HG03439 (cell line): ENCODE data around the gene YOD1.

Source experiments
- ATAC-seq: cut with Tn5 transposase; IDR thresholded peaks from one replicate; pipeline ENCODE4 v1.9.1; 2021; ENCODE audit warnings: mild to moderate bottlenecking, moderate library complexity; ENCODE audit not compliant: unreplicated experiment

The YOD1 gene

DNA sequence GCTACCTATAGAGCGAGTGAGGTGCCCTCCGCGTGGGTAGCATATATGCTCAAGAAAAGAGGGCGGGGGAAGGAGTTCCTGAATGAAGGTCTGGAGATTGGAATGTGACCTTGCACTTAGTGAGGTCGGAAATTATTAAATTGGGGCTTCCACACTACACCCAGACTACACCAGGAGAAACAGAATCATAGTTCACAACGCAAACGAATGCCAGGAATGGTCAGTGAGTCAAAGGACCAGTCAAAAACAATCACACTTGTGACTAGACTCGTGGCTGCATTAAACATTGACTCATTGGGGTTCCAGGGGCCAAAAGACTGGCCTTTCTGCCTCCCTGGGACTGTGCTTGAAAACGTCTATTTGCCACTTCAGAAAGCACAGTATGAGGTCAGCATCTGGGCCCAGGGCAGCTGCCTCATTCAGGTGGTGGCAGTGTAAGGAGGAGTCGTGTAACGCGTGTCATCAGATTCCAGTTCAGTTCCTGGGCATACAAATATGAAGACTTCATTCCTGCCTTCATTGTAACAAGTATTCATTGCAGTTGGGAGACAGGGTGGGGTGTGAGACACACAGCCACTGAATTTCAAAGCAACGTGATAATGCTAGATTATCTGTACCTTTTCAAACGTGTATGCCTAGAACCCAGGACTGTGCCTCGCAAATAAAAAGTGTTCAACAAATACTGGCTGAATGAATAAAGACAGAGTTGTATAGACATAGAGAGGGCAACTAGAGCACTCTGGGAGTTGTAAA is at the start of gene YOD1:
YOD1 (minus strand) TSS at position 18 of the 753 bp plus-strand sequence. CDS start 178 bp downstream, outside the sequence.
- no peak for ATAC-seq

DNA sequence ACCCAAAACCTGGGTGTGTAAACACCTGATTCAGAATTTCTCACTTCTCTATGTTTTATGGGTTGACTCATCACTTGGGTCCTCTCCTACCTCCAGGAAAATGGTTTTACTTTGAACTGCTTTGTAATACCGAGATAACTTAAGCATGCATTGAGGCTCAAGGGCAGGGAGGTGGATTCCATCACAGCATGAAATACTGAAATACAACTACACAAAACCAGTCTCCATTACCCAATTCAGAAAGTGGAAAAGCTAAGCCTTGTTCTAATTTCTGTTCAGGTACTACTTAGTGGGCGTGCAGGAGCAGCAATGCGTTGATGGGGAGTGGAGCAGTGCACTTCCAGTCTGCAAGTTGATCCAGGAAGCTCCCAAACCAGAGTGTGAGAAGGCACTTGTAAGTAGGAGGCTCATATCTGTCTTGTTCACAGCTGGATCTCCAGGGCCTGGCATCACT is 46.9 kb upstream of the YOD1 start:
- ATAC-seq = peak; percentile 80

DNA sequence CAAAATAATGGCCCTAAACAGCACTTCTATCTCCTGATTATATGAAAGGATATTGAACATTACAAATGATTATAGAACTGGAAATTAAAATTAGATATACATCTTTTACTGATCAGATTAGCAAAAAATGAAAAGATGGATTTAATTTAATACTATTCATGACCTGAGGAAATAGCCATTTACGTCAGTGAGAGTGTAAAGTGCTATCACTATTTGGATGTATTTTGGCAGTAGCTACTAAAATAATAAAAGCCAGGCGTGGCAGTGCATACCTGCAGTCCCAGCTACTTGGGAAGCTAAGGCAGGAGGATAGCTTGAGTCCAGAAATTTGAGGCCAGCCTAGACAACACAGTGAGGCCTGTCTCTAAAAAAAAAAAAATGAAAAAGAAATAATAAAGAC is 42.9 kb upstream of the YOD1 start:
- ATAC-seq = no peak

DNA sequence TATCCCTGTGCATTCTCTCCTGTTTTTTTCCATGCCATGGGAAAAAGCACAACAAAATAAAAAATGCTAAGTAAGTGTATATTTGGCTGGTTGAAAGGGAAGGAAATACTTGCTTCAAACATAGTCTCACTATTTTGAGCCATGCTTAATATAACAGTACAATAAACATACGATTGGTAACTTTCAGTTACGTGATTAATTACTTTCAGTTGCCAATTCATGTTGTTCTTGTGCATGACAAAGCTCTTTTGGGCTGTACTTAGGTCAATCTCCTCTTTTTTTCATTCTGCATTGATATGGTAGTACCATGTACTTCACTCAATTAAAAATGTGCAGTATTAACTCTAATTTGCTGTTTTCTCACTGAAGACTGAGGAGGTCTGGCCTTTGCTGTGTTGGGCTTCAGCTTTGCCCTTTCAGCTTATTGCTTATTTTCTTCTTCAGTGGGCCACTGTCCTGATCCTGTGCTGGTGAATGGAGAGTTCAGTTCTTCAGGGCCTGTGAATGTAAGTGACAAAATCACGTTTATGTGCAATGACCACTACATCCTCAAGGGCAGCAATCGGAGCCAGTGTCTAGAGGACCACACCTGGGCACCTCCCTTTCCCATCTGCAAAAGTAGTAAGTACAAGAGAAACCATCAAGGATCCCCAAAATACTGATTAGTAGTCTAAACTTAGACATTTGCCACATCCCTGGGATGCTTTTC is 40.3 kb upstream of the YOD1 start:
- no peak for ATAC-seq

DNA sequence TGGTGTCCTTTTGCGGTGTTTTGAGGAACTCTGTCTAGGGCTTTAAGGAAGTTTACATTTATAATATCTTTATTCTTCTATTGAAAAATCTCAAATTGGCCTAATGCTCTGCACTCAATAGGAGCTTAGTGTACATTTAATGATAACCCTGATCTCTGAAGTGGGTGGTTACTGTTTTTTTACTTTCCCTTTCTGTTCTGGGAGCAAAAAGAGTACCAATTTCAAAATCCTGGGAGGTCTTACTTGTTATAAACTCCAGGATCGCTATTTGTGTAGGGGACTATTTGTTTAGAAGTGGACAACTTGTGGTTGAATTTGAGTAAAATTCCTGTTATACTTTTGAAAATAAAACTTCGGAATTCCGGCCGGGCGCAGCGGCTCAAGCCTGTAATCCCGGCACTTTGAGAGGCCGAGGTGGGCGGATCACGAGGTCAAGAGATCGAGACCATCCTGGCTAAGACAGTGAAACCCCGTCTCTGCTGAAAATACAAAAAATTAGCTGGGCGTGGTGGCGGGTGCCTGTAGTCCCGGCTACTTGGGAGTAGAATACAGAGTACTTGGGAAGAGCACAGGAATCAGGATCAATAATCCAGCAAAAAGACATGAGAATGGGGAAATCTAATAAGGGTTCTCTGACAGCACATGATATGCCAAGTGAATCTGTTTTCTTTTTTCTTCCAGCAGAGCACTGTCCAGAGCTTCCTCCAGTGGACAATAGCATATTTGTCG is 38.8 kb upstream of the YOD1 start:
- no peak for ATAC-seq

DNA sequence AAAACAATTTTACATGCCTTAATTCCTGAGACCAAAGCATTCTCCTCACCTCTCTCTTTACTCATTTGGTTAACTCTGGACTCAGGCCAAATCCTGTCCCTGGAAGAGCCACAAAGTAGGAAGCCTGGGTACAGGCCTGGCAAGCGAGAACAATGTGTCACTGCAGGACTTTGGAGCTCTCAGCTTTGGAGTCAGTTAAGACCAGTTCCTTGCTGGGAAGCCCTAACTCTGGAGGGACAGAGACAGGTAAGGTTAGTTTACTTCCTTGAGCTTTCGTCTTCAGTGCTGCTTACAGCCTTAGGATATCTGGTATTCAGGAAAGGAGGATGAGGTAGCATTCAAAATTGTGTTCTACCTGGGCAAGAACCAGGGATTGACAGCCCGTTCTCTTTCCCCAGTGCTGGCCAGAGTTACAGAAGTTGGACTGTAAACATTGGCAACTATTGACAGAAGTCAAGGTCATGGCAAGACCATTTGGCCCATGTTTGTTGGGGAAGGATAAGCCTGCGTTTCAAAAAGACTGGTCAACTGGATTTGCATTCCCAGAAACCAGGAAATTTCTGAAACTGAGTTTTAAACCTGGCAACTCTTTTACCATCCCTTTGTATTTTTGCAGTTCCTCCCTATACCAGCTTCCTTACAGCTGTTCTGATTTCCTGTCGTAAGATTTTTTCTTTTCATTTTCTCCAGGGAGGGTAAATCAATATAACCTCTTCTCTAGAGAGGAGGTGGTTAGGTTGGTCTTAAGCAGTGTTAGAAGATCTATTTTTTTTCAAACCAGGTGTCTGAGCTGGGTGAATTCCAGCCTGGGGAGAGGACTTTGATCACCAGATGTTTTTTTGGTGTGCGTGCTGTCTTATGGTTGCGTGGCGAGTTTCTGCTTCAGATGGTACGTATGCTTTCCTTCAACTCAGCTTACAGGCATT is 38.0 kb upstream of the YOD1 start, which contains the start of gene C4BPB:
C4BPB (plus strand) TSS at position 160 of the 926 bp plus-strand sequence; CDS start at position 832, 672 bp downstream.
- no peak for ATAC-seq

DNA sequence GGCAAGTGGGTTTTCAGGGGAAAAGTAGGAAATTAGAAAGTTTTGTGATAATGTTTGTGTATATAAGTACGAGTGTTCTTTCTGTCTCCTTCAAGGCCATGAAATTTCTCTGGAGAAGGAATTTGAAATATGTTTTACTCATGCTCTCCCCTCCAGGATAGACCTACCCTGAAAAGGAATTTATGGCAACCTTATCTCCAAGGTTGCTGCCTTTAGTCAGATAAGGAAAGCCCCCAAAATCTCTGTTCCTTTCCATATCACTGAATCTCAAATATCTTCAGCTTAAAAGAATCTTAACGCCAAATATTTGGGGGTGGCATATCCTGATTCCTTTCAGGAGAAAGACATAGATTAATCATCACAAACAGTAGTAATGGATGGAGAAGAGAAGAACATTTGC is 37.2 kb upstream of the YOD1 start:
- no peak for ATAC-seq

DNA sequence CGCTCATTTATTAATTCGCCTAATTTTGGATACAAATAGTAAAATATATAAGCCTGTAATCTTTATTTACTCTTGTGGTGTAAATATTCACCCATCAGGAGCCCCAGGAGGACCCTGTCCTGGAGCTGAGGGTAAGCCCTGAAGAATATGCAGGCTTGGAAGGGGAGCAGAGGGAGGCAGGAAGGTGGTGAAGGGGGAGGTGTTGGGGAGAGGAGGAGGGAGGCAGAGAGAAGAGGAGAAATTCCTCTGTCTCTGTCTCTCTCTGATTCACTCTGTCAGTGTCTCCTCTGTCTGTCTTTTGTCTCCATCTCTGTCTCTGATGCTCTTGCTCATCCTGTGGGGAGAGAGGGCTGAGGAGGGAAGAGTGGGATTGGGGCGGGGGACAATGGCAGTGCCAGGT is 34.9 kb upstream of the YOD1 start:
- no peak for ATAC-seq

DNA sequence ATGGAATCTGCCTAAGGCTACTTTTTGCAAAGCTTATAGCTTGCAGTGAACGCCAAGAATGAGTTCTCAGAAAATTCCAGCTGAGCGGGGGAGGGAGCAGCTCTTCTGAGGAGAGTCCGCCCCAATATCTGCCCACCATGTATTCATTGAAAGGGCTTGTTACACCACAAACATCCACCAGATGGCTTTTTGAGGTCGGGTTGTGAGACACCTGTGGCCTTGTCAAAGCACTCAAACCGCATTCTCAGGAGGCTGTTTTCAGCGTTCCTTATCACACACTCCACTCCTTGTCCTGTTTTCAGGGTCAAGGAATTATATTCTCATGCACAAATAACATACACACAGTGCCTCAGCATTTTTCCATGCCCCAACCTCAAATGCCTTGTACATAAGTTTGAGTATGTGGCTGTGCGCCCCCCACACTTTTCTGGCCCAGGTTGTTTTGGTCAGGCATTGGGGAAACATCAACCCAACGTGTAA is 33.7 kb upstream of the YOD1 start:
- ATAC-seq = peak; percentile 54

DNA sequence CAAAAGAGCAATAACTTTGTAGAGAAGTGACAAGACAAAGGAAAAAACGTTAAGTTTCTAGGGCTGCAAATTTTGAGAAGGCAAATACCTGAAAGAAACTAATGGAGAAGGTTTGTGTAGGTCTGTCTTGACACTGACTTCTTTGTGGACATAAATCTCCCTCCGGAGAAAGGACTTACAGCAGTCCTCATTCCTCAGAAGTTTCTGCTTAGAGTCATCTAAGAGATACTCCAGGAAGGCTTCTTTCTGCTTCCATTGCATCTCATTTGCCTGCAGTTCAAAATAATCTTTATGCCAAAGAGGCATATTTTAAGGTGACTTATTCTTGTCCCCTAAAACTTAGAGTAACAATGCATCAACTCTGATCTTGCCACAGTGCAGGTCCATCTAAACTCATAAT is 33.2 kb upstream of the YOD1 start:
- no peak for ATAC-seq

DNA sequence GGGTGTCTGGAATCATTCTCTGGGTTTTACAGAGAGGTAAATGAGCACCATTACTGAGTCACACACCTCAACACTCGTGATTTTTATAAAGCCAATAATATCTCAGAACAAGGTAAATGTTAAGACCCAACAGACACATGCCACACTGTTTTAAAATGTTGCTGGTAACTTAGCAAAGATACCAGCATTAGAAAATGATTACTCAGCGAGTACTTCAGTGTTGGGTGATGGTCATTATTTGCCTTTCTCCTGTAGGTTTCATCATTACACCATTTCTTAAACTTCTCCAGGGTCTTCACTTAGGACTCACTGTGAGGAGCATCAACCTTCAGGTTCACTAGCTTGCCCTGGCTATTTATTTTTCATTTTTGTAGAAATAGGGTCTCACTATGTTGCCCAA is 30.8 kb upstream of the YOD1 start:
- no peak for ATAC-seq

DNA sequence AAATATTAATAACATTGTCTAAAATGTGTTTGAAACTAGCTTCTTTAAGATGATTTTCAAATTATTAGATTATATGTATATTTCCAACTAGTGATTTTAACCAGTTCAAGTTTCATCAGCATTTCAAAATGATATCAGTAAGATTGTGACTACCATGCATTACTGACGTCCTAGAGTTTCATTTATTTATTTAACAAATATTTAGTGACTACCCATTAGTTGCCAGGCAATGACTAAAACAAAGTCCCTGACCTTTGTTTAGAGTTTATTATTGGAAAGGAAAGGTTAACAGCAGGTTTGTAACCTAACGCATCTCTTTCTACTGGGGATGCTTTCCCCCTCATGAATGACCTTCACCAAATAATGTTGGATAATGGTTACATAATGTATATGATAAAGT is 30.1 kb upstream of the YOD1 start:
- ATAC-seq = no peak

DNA sequence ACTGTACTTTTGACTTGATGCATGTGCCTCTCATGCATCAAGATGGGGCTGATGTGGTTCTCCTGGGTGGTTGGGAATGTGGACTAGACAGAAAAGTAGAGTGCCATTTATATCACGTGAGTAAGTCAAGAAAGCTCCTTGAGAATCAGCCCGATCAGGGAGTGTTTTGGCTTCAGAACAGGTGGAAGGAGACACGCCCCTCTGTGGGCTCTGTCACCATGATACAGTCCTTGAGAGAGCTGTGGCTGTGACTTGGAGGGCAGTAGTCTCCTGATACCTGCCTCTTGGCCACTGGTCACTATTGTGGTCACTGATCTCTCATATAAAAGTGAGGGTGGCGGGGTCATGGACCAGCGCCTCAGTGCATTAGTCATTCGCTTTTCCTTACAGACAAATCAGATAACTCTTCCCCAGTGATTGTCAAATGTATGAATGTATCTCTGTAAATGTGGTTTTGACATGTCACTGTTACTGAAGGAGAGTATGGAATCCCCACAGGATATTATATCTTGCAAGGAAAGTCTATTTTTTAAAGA is 28.8 kb upstream of the YOD1 start:
- no peak for ATAC-seq

DNA sequence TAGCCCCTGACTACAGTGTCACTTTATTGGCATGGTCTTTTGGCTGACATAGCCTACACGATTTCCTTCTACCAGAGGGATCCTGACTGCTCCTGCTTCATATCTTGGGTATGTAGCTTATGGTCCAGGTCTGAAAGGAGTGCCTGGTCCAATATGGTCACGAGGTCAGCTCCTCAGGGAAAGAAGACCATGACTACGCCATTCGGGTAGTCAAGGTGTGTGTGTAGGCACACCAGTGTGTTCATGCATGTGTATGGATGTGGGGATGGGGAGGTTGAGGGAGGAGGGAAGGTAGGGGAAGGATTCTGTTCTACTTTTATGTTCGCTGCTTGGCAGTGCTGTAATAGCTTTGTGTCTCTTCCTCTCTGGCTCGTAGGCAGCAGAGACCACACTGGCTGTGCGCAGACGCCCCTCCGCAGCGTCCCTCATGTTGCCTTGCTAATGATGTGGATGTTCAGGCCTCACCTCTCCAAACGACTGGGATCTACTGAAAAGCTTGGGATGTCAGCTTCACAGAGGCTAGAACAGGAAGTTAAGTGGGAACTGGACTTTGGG is 27.6 kb upstream of the YOD1 start:
- no peak for ATAC-seq

DNA sequence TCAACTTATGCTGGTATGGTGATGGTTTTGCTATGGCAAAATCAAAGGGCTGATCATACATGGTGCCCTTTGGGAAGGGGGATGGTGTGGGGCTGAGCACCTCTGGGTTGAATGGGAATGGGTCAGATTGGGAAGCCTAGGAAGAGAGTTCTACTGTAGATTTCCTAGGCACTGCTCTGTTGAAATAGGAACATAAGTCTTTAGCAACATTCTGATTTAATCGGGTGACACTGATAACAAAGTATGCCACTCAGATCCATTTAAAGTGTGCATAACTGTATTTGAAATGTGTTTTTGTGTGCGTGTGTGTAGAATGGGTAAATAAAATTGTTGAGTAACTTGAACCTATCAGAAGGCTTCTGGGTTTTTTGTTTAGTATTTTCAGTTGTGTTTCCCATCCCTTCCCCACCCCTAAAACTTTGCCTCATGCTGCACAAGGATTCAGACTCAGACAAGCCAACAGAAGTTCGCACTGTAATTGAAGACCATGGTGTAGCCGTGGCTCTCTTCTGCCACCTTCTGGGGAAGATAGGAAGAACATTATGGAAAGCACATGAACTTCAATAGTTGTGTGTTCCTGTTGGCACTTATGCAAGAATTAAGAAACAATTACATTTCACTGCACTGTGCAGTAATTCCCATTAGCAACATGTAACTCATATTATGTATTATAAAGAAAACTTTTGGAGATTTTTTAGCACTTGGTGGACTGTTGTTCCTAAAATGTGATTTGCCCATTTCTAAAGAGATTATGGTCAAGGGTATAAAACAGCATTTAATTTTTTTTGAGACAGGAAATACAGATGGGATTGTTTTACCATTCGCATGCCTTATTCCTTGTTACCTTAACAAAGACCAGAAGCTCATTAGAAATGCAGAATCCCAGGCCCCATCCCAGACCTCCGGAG is 26.7 kb upstream of the YOD1 start:
- ATAC-seq = peak; percentile 54

DNA sequence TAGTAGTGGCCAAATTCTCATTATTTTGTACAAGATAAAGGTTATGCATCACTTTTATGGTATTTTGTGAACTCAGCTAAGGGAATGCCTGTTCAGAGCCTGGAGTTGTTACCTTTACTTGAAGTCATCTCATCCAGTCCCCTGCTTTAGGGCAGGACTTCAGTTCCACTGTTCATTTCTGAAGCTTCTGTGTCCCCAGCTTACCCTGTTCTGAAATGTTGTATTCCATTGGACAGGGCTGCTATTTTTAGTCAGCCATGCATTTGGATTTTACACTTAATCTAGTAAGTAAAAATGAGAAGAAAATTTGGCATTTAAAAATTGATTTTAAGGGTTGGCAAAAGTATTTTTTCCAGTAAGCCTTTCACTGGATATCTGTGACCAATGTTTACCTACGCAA is 26.0 kb upstream of the YOD1 start:
- ATAC-seq = no peak

DNA sequence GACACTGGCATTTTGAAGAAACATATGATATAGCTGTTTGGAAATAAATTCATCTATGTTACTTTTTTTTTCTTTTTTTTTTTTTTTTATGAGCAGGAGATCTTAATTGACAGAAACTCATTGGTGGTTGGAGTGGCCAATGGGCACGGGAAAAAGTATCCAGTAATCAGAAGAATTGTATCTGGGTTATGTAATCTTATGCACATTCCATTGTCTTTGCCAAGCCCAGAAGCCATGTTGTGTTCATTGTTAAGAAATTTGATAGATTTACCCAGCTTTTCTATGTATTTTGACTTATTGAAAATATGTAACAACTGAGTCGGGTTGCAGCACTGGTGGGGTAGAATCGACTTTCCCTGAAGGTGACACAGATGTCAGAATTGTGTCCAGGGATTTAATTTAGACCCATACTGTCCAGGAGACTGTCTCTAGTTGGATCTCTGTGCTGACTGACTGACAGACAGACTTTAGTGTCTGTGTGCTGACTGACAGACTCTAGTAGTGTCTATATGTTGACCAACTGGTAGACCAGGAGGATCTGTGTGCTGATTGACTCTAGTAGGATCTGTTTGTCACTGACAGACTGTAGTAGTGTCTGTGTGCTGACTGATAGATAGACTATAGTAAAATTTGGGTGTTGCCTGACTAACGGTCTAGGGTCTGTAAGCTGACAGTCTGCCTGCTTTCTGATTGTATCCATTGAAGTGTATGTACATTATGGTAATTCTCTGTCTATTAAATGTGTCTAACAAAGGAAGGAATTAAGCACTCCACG is 25.4 kb upstream of the YOD1 start:
- ATAC-seq = no peak
